GM23338 (cell line): ENCODE measurements around the gene NOP10.

Experiments
- CTCF ChIP-seq, 2 experiments: fragments of 200-600 bp in 1 of 2; sonication (generic) in 1 of 2; conservative IDR thresholded peaks; 2 replicates each; pipeline versions ENCODE4 v1.5.1 to v1.6.1; 2016 to 2017; ENCODE audit warnings: antibody characterized with exemption in 2 of 2, low read depth in 2 of 2, mild to moderate bottlenecking in 2 of 2, moderate library complexity in 1 of 2
- EZH2phosphoT487 ChIP-seq: fragments of 200-600 bp; sonication (generic); IDR thresholded peaks from one replicate; pipeline ENCODE4 v1.8.1; 2018; ENCODE audit warnings: antibody characterized with exemption; ENCODE audit not compliant: unreplicated experiment
- JUNB ChIP-seq: IDR thresholded peaks from one replicate; pipeline ENCODE4 v1.6.1; 2016; ENCODE audit warnings: antibody characterized with exemption; ENCODE audit not compliant: unreplicated experiment
- NANOG ChIP-seq: IDR thresholded peaks from 2 replicates; pipeline ENCODE4 v1.6.1; 2016; ENCODE audit warnings: antibody characterized with exemption, borderline replicate concordance
- POLR2AphosphoS5 ChIP-seq: IDR thresholded peaks from 2 replicates; pipeline ENCODE4 v1.6.1; 2016; ENCODE audit warnings: antibody characterized with exemption, low read depth
- REST ChIP-seq: IDR thresholded peaks from one replicate; pipeline ENCODE4 v1.6.1; 2018; ENCODE audit warnings: antibody characterized with exemption; ENCODE audit not compliant: unreplicated experiment
- ZNF114 ChIP-seq: fragments of 250-450 bp; sonication (Bioruptor Pico); IDR thresholded peaks from 2 replicates; pipeline ENCODE4 v1.5.0; 2020; ENCODE audit warnings: mild to moderate bottlenecking, moderate library complexity

GRCh38 chr15:34370643-34371042 is 27.7 kb upstream of the NOP10 start:
- TF ChIP-seq REST: no peak
- TF ChIP-seq POLR2AphosphoS5: no peak
- TF ChIP-seq JUNB: no peak
- no peak for TF ChIP-seq CTCF (conservative IDR thresholded peaks at IDR 0.05; ENCODE audit: low read depth in 2 of 2)
- no peak for TF ChIP-seq NANOG
- TF ChIP-seq EZH2phosphoT487: no peak
- no peak for TF ChIP-seq ZNF114 (CRISPR knock-in tag)
